ENCODE data around the gene TMC2.

Gene TMC2

GRCh38 chr20:2619961-2620595 is 83.7 kb downstream of the TMC2 start:
- DNase-seq (ENCODE audit: low read depth in 1 of 2, low spot score in 1 of 2), result no peak

- DNase-seq (ENCODE audit: low read depth in 1 of 2, low spot score in 1 of 2), result no peak
Observed at GRCh38 chr20:2624190-2624589, 87.8 kb downstream of the TMC2 start.

DNA sequence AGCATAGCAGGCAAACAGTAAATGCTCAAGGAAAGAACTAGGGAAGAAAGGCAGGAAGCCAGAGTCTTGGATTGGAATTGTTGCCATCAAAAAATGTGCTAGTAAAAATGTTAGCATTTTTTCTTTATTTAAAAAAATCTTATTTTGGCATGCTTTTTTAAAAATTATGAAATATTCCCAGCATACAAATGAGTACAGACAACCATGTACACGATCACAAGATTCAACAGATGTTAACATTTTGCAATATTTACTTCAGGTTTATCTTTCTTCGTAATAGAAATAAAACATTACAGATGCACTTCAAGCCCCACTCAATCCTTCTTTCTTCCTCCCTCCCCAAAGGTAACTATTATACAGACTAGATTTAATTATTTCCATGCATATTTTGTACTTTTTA is 88.7 kb downstream of the TMC2 start:
- DNase-seq (ENCODE audit: low read depth in 1 of 2, low spot score in 1 of 2), result no peak

- DNase-seq (ENCODE audit: low read depth in 1 of 2, low spot score in 1 of 2), result no peak
Observed at GRCh38 chr20:2626853-2627541, 90.6 kb downstream of the TMC2 start.

DNA sequence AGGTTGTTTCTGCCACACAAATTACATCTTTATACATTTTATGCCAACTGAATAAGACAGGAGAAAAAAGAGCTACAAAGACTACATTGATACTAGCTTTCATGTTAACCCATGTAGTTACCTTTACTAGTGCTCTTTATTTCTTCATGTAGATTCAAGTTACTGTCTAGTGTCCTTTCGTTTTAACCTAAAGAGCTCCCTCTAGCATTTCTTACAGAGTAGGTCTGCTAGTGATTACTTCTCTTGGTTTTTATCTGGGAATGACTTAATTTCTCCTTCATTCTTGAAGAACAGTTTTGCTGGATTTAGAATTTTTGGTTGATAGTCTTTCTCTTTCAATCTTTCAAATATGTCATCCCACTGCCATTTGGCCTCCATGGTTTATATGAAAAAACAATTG is 94.9 kb downstream of the TMC2 start:
- DNase-seq (ENCODE audit: low read depth in 1 of 2, low spot score in 1 of 2), result no peak

DNA sequence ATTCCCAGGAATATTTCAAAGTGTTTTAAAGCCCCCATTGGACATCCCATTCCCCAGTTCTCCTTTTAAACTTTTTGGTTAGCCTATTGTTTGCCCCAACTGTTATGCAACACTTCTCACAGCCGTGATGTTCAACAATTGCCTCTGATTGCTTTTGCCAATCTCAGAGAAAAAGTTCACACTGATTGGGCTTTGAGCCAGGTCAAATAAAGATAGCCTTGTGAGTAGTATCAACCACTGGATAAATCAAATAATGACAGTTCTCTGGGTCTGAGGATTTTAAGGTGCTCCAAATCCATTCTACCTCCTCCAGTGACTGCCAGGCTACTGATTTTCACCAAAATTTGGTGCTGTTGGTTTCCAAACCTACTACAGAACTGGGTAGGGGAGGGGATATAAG is 97.0 kb downstream of the TMC2 start:
- no peak for DNase-seq (ENCODE audit: low read depth in 1 of 2, low spot score in 1 of 2)

DNA sequence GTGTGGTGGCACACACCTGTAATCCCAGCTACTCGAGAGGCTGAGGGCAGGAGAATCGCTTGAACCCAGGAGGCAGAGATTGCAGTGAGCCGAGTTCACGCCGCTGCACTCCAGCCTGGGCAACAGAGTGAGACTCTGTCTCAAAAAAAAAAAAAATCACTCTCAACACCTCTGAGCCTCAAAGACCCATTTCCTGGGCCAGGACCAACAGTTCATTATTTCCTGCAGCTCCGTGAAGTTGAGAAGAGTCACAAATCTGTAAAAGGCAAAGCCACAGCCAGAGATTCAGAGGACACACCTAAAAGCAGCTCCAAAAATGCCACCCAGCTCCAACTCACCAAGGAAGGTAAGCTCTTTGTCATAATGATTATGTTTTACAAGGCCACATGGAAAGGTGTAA is 100.9 kb downstream of the TMC2 start:
- DNase-seq (ENCODE audit: low read depth in 1 of 2, low spot score in 1 of 2), result no peak

DNA sequence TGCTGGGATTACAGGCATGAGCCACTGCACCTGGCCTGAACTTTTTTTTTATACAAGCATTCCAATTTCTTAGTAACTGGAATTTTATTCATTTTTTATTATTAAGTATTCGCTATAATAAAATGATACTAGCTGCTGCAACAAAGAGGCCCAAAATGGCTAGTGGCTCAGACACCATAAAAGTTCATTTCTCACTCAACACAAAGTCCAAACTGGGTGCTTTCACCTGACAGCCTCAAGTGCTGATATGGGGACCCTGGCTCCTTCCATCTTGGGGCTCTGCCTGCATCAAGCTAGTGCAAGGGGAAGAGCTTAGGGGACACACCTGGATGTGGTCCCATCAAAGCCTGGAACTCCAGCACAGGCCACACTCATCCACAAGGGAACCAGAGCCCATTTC is 103.9 kb downstream of the TMC2 start:
- no peak for DNase-seq (ENCODE audit: low read depth in 1 of 2, low spot score in 1 of 2)

- DNase-seq (ENCODE audit: low read depth in 1 of 2, low spot score in 1 of 2), result no peak
Observed at GRCh38 chr20:2640899-2641298, 104.5 kb downstream of the TMC2 start.

- DNase-seq (ENCODE audit: low read depth in 1 of 2, low spot score in 1 of 2), result no peak
Observed at GRCh38 chr20:2643708-2644107, 107.3 kb downstream of the TMC2 start.

DNA sequence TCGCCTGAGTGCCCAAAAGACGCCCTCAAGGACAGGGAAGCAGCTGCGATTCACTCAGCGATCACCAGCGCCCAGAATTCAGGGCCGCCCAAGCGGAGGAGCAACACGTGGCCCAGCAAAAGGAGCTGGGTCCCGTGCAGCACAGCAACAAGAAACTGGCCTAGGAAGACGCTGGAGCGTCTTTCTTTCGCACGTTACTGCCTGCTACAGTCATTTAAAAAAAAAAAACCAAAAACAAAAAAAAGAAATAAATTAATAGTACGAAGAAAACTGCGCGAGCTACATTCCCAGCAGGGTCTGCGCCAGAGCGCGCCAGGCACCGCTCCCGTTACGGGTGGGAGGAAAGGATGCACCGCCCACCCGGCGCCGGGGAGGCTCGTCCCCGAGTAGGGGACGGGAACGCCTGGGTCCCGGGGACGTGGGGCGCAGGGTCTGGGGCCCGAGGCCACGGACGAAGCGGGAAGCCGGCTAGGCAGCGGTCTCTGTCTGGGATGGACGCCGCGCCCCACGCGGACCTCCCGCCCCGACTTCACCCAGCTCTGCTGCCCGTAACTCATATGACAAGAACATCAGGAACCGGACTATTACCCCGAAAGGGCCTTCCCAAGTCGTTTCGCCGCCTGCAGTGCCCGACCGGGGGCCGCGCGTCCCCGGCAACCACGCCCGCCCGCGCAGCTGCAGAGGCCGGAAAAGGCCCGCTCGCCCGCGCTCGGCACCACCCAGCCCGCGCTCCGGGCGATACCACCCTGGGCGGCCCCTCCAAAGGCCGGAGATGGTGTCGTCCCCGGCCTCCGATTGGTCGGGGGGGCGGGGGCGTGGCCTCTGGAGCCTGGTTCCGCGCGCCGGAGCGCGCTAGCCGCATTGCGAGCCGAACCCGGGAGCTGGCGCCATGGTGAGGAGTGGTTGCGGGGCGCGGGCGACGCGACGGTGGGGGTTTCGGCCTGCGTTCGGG is 115.7 kb downstream of the TMC2 start, which contains the start of gene NOP56:
Gene NOP56, plus strand, starts transcription at position 861 of the 952 bp plus-strand sequence. Its CDS starts 29 bp downstream, at position 890.
- peak; percentile 95 to 96 for DNase-seq (ENCODE audit: low read depth in 1 of 2, low spot score in 1 of 2)

- peak in 1 of 2 donors; percentile 48 for DNase-seq (ENCODE audit: low read depth in 1 of 2, low spot score in 1 of 2)
Observed at GRCh38 chr20:2652724-2653555, 116.6 kb downstream of the TMC2 start.

- no peak for DNase-seq (ENCODE audit: low read depth in 1 of 2, low spot score in 1 of 2)
Observed at GRCh38 chr20:2653556-2654383, 117.4 kb downstream of the TMC2 start.

DNA sequence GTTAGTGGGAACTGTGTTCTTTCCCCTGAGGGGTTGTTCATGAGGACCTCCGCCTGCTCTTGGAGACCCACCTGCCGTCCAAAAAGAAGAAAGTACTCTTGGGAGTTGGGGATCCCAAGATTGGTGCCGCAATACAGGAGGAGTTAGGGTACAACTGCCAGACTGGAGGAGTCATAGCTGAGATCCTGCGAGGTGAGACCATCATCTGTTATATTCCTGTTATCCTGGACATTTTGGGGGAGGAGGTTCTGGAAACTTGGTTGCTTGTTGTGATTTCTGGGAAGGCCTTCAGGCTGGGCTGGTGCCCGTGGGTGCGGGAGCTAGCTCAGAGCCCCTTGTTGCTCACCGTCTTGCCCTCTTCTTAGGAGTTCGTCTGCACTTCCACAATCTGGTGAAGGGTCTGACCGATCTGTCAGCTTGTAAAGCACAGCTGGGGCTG is 118.0 kb downstream of the TMC2 start:
- no peak for DNase-seq (ENCODE audit: low read depth in 1 of 2, low spot score in 1 of 2)

DNA sequence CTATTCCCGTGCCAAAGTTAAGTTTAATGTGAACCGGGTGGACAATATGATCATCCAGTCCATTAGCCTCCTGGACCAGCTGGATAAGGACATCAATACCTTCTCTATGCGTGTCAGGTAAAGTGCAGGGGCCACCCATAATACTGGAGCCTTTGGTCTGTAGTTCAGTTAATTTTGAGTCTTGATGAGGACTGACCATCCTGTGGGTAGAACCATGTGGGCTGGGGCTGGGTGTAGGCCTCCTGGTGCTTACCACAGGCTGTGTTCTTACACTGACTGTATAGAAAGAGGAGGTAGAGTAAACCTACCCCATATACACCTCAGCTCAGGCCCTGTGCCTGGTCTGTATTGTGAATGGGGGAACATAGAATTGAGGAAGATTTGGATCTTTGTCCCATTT is 118.5 kb downstream of the TMC2 start:
- no peak for DNase-seq (ENCODE audit: low read depth in 1 of 2, low spot score in 1 of 2)

GRCh38 chr20:2655331-2656116 is 119.2 kb downstream of the TMC2 start:
- no peak for DNase-seq (ENCODE audit: low read depth in 1 of 2, low spot score in 1 of 2)

GRCh38 chr20:2656471-2657117 is 120.2 kb downstream of the TMC2 start:
- DNase-seq (ENCODE audit: low read depth in 1 of 2, low spot score in 1 of 2), result no peak

DNA sequence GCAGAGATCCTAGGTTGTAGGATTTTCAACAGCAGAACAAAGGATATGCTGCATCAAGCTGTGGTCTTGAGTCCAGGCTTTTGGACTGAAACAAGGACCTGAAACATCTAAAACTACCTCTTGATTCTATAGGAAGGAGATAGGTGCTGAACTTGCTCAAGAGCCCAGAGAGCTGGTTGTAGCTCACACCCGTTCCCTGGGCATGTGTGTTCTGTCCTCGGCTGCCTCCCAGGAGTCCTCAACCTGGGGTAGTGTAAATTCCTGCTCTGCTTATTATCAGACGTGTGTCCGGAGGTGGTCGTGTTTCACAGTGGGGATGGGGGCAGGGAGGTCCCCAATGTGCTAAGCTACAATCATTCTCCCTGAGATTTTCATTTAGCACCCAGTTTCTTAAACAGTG is 120.9 kb downstream of the TMC2 start:
- DNase-seq (ENCODE audit: low read depth in 1 of 2, low spot score in 1 of 2), result no peak

GRCh38 chr20:2657674-2658073 is 121.3 kb downstream of the TMC2 start:
- no peak for DNase-seq (ENCODE audit: low read depth in 1 of 2, low spot score in 1 of 2)
